ENCODE results near the gene GPHA2. TPM values are rescaled to one million over a fixed set of nuclear protein-coding genes. Genes with fewer than 3 reads are reported as not detected.

GPHA2 gene
- total RNA-seq, 2 experiments from 2014 or later: 0.49 to 0.56 TPM

DNA sequence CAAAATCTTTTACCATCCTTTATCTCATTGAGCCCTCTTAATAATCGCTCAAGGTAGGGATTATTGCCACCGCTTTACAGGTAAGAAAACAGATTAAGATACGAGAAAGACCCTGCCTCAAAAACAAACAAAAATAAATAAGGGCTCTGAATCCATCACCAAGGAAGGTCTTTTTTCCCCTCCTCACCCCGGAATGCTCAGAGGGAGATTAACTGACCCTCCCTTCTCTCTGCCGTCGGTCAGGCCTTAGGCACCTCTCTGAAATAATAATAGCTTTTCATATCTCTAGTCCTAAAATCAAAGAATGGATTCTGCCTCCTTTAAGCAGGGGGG lies 18.1 kb downstream of the GPHA2 start:
- peaks cover 28% of the 10 kb centered on the region for H3K36me3 Mint-ChIP-seq (ENCODE audit: low read depth)
- ATAC-seq (ENCODE audit: poor library complexity) (no peak), DNase-seq (no peak)
- TF ChIP-seq, protein P1, sequence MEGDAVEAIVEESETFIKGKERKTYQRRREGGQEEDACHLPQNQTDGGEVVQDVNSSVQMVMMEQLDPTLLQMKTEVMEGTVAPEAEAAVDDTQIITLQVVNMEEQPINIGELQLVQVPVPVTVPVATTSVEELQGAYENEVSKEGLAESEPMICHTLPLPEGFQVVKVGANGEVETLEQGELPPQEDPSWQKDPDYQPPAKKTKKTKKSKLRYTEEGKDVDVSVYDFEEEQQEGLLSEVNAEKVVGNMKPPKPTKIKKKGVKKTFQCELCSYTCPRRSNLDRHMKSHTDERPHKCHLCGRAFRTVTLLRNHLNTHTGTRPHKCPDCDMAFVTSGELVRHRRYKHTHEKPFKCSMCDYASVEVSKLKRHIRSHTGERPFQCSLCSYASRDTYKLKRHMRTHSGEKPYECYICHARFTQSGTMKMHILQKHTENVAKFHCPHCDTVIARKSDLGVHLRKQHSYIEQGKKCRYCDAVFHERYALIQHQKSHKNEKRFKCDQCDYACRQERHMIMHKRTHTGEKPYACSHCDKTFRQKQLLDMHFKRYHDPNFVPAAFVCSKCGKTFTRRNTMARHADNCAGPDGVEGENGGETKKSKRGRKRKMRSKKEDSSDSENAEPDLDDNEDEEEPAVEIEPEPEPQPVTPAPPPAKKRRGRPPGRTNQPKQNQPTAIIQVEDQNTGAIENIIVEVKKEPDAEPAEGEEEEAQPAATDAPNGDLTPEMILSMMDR (IDR thresholded peaks at IDR 0.05): no peak
- Histone ChIP-seq H3K36me3 (ENCODE audit: insufficient read depth, low read length) (peaks cover 16% of the 10 kb centered on the region), H3K27ac (ENCODE audit: low read depth in 1 of 2, low read length in 2 of 2) (peak overlapping the region; percentile 54 to 57), H3K4me3 (ENCODE audit: low read length) (peak overlapping the region; percentile 43), H3K9me3 (ENCODE audit: control insufficient read depth in 1 of 2, insufficient read depth in 1 of 2, low read length in 2 of 2) (no peaks in the 10 kb centered on the region), H3K27me3 (ENCODE audit: control insufficient read depth in 1 of 2, insufficient read depth in 2 of 2, low read length in 2 of 2) (no peaks in the 10 kb centered on the region), H3K4me1 (ENCODE audit: insufficient read depth, low read length) (peaks cover 33% of the 10 kb centered on the region)
- ChIA-PET CTCF (no interaction called here), POLR2A (interaction anchor here (1.2 kb wide), 1 partner anchor 123 kb away, joined by 5 read pairs; the partner anchor contains the start of gene SAC3D1)
- H3K27me3 Mint-ChIP-seq: no peaks in the 10 kb centered on the region
- H3K4me1 Mint-ChIP-seq (ENCODE audit: low read depth): peaks cover 26% of the 10 kb centered on the region
- peak overlapping the region; percentile 93 for H3K4me3 Mint-ChIP-seq
- no peaks in the 10 kb centered on the region for H3K9me3 Mint-ChIP-seq
- intact Hi-C loops (cut with DNase I, micrococcal nuclease): loop anchor here (1.0 to 5.0 kb wide), 5 partner anchors 39 to 215 kb away; partner anchors contain the start of genes SNX15 (in 2 of the 2), EHD1 (in 1 of the 2), FAU (in 1 of the 2) and MAJIN (in 1 of the 2)
- peak overlapping the region; percentile 81 for H3K27ac Mint-ChIP-seq

DNA sequence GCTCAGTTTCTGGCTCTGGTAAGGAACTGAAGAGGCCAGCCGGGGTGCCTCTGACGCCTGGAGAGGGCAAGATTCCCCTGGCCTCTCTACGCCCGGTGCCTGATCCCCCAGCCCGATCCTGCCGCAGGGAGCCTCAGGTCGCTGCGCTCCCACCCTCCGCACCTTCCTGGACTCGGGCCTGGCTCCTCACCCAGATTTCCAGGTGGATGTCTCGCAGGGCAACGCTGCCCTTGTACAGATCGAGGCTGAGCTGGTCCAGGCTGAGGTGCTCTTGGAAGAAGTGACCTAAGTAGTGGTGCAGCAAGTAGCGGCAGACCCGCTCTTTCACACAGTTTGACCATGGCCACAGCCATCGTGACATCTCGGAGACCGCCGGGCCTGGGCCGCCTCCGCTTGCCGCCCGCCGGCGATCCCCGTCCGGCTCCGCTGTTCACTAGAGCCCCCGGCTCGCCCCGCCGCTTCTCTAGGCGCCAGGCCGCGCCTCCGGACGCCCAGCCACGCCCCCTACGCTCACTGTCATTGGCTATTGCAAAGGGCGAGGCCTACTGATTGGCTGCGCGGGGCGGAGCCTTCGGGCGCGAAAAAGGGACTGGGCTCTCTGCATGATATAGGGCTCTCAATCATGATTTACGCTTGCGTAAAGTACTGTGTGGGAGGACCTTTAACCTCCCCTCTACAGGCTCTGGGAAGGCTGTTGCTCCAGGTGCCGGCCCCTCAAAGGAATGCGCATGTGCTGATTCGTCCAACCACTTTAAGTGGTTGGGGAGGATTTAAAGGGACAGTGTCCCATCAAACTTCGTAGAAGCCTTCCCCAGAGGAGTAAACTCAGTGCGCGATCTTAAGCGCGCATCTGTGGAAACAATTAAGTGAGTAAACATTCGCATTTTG lies 18.7 kb downstream of the GPHA2 start, which contains the start of gene ATG2A:
Gene ATG2A, minus strand, starts transcription at position 435 of the 888 bp plus-strand sequence. Its CDS starts 74 bp downstream, at position 361.
- TF ChIP-seq, protein P1 (IDR thresholded peaks at IDR 0.05): no peak
- intact Hi-C loops (cut with DNase I, micrococcal nuclease): loop anchor here (1.0 to 5.0 kb wide), 5 partner anchors 38 to 215 kb away; partner anchors contain the start of genes SNX15 (in 2 of the 2), EHD1 (in 1 of the 2), FAU (in 1 of the 2) and MAJIN (in 1 of the 2)
- Mint-ChIP-seq H3K27me3 (no peaks in the 10 kb centered on the region), H3K4me3 (peak within 1 kb of the TSS; percentile 93), H3K27ac (peak within 1 kb of the TSS; percentile 81), H3K9me3 (no peaks in the 10 kb centered on the region), H3K36me3 (ENCODE audit: low read depth) (peaks cover 32% of the 10 kb centered on the region), H3K4me1 (ENCODE audit: low read depth) (peaks cover 26% of the 10 kb centered on the region)
- ChIA-PET POLR2A (interaction anchor here (0.6 to 2.4 kb wide), 5 partner anchors 8 to 671 kb away, joined by 3 to 9 read pairs (median 5); partner anchors contain the start of genes MAJIN, PPP2R5B and SAC3D1), CTCF (no interaction called here)
- peak within 1 kb of the TSS; percentile 89 for H3K4me3 ChIP-seq (ENCODE audit: low read length)
- DNase-seq (peak; percentile 97 to 100 (median 99)), ATAC-seq (ENCODE audit: poor library complexity) (peak; percentile 96)
- H3K27ac ChIP-seq (ENCODE audit: low read depth in 1 of 2, low read length in 2 of 2): peak within 1 kb of the TSS; percentile 66 to 78
- H3K4me1 ChIP-seq (ENCODE audit: insufficient read depth, low read length): peaks cover 33% of the 10 kb centered on the region
- H3K36me3 ChIP-seq (ENCODE audit: insufficient read depth, low read length): peaks cover 21% of the 10 kb centered on the region
- no peaks in the 10 kb centered on the region for H3K27me3 ChIP-seq (ENCODE audit: control insufficient read depth in 1 of 2, insufficient read depth in 2 of 2, low read length in 2 of 2)
- no peaks in the 10 kb centered on the region for H3K9me3 ChIP-seq (ENCODE audit: control insufficient read depth in 1 of 2, insufficient read depth in 1 of 2, low read length in 2 of 2)

DNA sequence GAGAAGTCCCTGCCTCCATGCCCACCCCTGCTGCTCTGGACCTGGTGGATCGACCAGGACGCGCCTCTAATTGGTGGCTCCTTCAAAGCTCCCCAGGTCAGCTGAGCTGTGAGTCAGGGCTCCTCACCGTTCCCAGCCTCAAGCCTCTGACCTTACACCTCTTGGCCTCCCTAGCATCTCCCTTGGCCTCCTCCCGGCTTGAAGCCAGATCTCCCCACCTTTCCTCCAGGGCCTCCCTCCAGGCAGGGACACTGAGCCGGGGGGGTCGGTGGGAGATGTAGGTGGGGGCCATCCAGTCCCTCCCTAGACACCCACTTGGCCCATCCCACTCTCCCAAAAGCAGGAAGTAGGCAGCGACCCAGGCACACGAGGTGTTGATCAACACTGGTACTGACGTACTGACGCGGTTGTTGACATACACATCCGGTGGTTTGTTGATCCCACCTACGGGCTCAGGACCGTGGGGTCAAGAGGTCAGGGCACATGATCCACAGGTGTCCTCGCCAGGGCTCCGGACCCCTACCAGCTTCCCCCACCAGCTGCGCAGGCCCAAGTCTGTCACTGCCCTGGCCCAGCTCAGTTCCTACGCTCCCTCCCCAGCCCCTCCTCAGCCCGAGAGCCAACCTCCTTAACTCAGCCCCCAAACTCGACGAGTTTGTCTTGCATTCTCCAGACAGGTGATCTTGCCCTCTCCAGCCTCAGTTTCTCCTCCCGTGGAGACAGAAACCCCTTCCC lies 19.5 kb downstream of the GPHA2 start:
- DNase-seq (peak in 12 of 14 experiments; percentile 12 to 82 (median 36)), ATAC-seq (ENCODE audit: poor library complexity) (no peak)
- peak overlapping the region; percentile 93 for H3K4me3 Mint-ChIP-seq
- no peaks in the 10 kb centered on the region for H3K9me3 Mint-ChIP-seq
- peaks cover 39% of the 10 kb centered on the region for H3K36me3 Mint-ChIP-seq (ENCODE audit: low read depth)
- Histone ChIP-seq H3K4me3 (ENCODE audit: low read length) (peak overlapping the region; percentile 89), H3K9me3 (ENCODE audit: control insufficient read depth in 1 of 2, insufficient read depth in 1 of 2, low read length in 2 of 2) (no peaks in the 10 kb centered on the region), H3K27ac (ENCODE audit: low read depth in 1 of 2, low read length in 2 of 2) (peak overlapping the region; percentile 66 to 78), H3K27me3 (ENCODE audit: control insufficient read depth in 1 of 2, insufficient read depth in 2 of 2, low read length in 2 of 2) (no peaks in the 10 kb centered on the region), H3K4me1 (ENCODE audit: insufficient read depth, low read length) (peaks cover 33% of the 10 kb centered on the region), H3K36me3 (ENCODE audit: insufficient read depth, low read length) (peaks cover 29% of the 10 kb centered on the region)
- no peaks in the 10 kb centered on the region for H3K27me3 Mint-ChIP-seq
- TF ChIP-seq, protein P1 (IDR thresholded peaks at IDR 0.05): no peak
- H3K4me1 Mint-ChIP-seq (ENCODE audit: low read depth): peaks cover 26% of the 10 kb centered on the region
- peak overlapping the region; percentile 81 for H3K27ac Mint-ChIP-seq
- ChIA-PET CTCF (no interaction called here), POLR2A (interaction anchor here (0.6 to 2.4 kb wide), 6 partner anchors 9 to 670 kb away, joined by 3 to 9 read pairs (median 3); partner anchors contain the start of genes MAJIN, PPP2R5B and SF1)
- intact Hi-C loops (cut with DNase I, micrococcal nuclease): loop anchor here (2.0 to 5.0 kb wide), 4 partner anchors 37 to 216 kb away; partner anchors contain the start of genes EHD1 (in 1 of the 2), FAU (in 1 of the 2), MAJIN (in 1 of the 2) and MRPL49 (in 1 of the 2)
